Choroid plexus epithelial cell (primary cell): ENCODE measurements around the gene F3.
A peak's percentile ranks its signal among the peaks of the same experiment; 100 is the strongest.

Experiments
- DNase-seq: peaks from one replicate; pipeline ENCODE4 v3.0.0-alpha.2; 2010; ENCODE audit warnings: low read depth
- H3K4me3 ChIP-seq: 2 replicates; pipeline ENCODE4 v1.5.1; 2011; ENCODE audit warnings: low read depth, mild to moderate bottlenecking, control low read depth, low read length, moderate library complexity
- TF ChIP-seq, protein P1 (sequence below): conservative IDR thresholded peaks from 2 replicates; pipeline ENCODE4 v1.5.1; 2011; ENCODE audit warnings: low read depth, mild to moderate bottlenecking, control low read depth, inconsistent platforms, low read length, moderate library complexity

Gene F3

DNA sequence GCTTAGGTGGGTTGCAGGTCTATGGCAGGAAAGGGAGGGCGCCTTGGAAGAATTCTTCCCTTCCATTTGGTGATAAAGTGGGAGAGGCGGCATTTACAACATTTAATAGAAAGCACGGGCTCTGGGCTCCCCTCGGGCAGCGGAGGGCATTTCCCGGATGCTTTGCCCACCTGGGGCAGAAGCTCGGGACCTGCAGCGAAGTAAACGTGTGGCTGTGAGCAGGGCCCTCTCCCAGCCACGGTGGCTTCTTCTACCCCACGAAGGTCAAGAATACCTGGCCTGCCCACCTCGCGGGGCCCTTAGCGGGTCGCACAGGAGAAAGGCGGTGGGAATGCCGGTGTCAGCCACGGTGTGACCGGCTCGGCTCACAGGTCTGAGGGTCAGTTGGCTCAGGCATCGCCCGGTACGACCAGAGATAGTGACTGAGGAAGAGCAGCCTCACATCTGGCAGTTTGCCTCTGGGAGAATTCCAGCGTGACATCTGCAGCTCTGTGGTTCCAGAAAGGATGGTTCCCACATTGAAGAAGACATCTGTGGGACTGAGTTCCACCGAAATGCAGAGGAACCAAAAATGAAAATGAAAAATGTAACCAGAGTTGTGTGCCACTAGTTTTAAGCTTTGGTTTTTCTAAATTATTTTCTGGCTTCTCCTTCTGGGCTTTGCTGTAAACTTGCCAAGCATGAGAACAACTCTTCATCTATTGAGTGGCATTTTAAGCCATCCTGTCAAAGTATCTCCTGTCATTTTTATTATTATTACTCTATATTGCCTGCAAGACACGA lies 720 bp upstream of the F3 start:
- peak; percentile 79 for DNase-seq
- TF ChIP-seq, protein P1, sequence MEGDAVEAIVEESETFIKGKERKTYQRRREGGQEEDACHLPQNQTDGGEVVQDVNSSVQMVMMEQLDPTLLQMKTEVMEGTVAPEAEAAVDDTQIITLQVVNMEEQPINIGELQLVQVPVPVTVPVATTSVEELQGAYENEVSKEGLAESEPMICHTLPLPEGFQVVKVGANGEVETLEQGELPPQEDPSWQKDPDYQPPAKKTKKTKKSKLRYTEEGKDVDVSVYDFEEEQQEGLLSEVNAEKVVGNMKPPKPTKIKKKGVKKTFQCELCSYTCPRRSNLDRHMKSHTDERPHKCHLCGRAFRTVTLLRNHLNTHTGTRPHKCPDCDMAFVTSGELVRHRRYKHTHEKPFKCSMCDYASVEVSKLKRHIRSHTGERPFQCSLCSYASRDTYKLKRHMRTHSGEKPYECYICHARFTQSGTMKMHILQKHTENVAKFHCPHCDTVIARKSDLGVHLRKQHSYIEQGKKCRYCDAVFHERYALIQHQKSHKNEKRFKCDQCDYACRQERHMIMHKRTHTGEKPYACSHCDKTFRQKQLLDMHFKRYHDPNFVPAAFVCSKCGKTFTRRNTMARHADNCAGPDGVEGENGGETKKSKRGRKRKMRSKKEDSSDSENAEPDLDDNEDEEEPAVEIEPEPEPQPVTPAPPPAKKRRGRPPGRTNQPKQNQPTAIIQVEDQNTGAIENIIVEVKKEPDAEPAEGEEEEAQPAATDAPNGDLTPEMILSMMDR: no peak

GRCh38 chr1:94540440-94541245 lies 916 bp downstream of the F3 start:
- H3K4me3 ChIP-seq: peak overlapping the region; percentile 80
- no peak for DNase-seq
- TF ChIP-seq, protein P1: no peak

More for the DNA sequence above, 720 bp upstream of the F3 start:
- H3K4me3 ChIP-seq: peak overlapping the region; percentile 80

- H3K4me3 ChIP-seq: peak overlapping the region; percentile 80
- DNase-seq: no peak
- TF ChIP-seq, protein P1: no peak
Measured at GRCh38 chr1:94539496-94539895, 2.1 kb downstream of the F3 start.

GRCh38 chr1:94538243-94538827 lies 3.2 kb downstream of the F3 start:
- TF ChIP-seq, protein P1: peak; percentile 66
- DNase-seq: peak; percentile 74
- H3K4me3 ChIP-seq: peak overlapping the region; percentile 80

DNA sequence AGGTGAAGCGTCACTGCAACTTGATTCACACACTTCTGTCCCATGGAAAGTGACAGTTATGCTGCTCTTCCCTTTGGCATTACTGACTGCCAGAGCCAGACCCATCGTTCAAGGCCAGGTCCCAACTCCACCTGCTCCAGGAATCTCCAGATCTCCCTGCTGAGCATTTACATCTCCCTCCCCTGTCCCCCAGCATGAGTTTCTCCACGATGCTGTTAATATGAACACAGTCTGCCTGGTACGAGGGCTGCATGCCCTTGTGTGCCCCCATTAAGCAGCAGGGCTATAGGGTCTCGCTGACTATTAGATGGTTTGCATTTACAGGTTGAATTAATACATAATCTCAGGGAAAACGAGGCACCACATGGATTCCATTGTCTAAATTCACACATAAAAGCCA lies 4.3 kb downstream of the F3 start:
- no peak for DNase-seq
- peak overlapping the region; percentile 80 for H3K4me3 ChIP-seq
- TF ChIP-seq, protein P1: no peak

- TF ChIP-seq, protein P1: no peak
- H3K4me3 ChIP-seq: no peak overlapping the region
- DNase-seq: peak; percentile 86
Measured at GRCh38 chr1:94535879-94536278, 5.7 kb downstream of the F3 start.
